SHP77 (cell line): Measurements from ENCODE around the gene ATAD3A.
"Not testable (repeated sequence)": the region's sequence is repeated elsewhere in the genome, so short reads cannot be mapped to it uniquely, and the experiment has no call there.

Source experiments
- DNase-seq, 2 experiments: peaks; one replicate each; lab custom pipeline; 2025; lab: John Stamatoyannopoulos, UW

ATAD3A gene

GRCh38 chr1:1489861-1490260 lies 22.1 kb upstream of the ATAD3A start:
- DNase-seq, result no peak

- DNase-seq, result no peak
These were observed 21.2 kb upstream of the ATAD3A start for GRCh38 chr1:1490633-1491230.

GRCh38 chr1:1491601-1492000 lies 20.4 kb upstream of the ATAD3A start:
- DNase-seq, result no peak

- DNase-seq, result not testable (repeated sequence)
These were observed 17.7 kb upstream of the ATAD3A start for GRCh38 chr1:1494311-1494710.

GRCh38 chr1:1495461-1495975 lies 16.4 kb upstream of the ATAD3A start:
- DNase-seq, result not testable (repeated sequence)

GRCh38 chr1:1504777-1505365 lies 7.1 kb upstream of the ATAD3A start:
- peak; percentile 65 to 78 for DNase-seq

GRCh38 chr1:1505366-1505798 lies 6.6 kb upstream of the ATAD3A start:
- DNase-seq, result peak; percentile 43

GRCh38 chr1:1505801-1506200 lies 6.2 kb upstream of the ATAD3A start:
- DNase-seq, result peak in 1 of 2 experiments; percentile 23

GRCh38 chr1:1507305-1507704 lies 4.7 kb upstream of the ATAD3A start:
- DNase-seq, result no peak

GRCh38 chr1:1508775-1509464 lies 3.0 kb upstream of the ATAD3A start:
- not testable (repeated sequence) for DNase-seq

- DNase-seq, result not testable (repeated sequence)
These were observed 2.5 kb upstream of the ATAD3A start for GRCh38 chr1:1509465-1509850.

- DNase-seq, result peak; percentile 55 to 71
These were observed 940 bp upstream of the ATAD3A start for GRCh38 chr1:1510912-1511532.

GRCh38 chr1:1512425-1512824 lies 463 bp downstream of the ATAD3A start:
- DNase-seq, result not testable (repeated sequence)

GRCh38 chr1:1513675-1514074 lies 1.7 kb downstream of the ATAD3A start:
- not testable (repeated sequence) for DNase-seq

GRCh38 chr1:1514376-1514775 lies 2.4 kb downstream of the ATAD3A start:
- not testable (repeated sequence) for DNase-seq

GRCh38 chr1:1516923-1517322 lies 5.0 kb downstream of the ATAD3A start:
- DNase-seq, result not testable (repeated sequence)

GRCh38 chr1:1517973-1518620 lies 6.1 kb downstream of the ATAD3A start:
- no peak for DNase-seq

GRCh38 chr1:1518621-1519007 lies 6.7 kb downstream of the ATAD3A start:
- DNase-seq, result not testable (repeated sequence)

- not testable (repeated sequence) for DNase-seq
These were observed 8.0 kb downstream of the ATAD3A start for GRCh38 chr1:1519805-1520505.

- DNase-seq, result no peak
These were observed 9.4 kb downstream of the ATAD3A start for GRCh38 chr1:1521331-1521730.

GRCh38 chr1:1522536-1522935 lies 10.6 kb downstream of the ATAD3A start:
- DNase-seq, result not testable (repeated sequence)
